ENCODE data around the gene NFKB2.

- TF ChIP-seq GATA3 (IDR thresholded peaks at IDR 0.05; ENCODE audit: low read depth, low read length) (no peak), GATA2 (IDR thresholded peaks at IDR 0.05; ENCODE audit: low read depth, low read length) (no peak)
Observed at GRCh38 chr10:102437515-102437914, 42.0 kb downstream of the NFKB2 start.
